ENCODE data around the gene TNS3.

TNS3 gene

DNA sequence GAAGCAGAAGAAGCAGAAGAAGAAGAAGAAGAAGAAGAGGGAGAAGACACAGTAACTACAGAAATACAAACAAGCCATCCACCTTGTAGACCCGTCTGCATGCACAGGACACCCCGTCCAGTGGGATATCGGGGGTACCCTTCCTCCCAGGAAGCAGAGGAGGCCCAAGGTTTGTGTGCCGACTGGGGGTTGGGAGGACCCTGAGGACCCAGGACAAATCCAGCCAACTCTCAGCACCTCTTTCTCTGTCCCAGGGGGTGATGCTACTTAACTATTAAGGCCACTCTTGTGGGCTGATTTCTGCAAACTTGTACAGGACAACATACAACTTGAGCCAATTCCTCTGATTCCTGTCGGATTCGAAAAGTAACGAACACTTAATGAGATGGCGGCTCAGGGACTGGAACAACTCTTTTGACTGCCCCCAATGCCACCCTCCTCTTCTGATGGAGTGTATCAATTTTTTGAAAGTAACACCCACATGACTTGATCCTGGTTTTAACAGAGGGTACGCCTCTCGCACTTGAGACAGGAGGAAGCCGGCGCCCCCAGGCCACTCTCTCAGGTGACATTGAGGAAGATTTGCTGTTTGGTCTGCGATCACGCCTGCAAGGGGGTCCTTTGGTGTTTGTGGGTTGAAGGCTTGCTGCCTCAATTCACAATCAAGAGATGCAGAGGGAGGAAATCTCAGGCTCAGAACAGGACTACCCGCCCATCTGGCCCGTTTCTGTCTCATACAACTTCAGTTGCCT lies 192.6 kb downstream of the TNS3 start:
- no peak for DNase-seq (ENCODE audit: insufficient read length, low spot score)
- no peak for FAIRE-seq
- TF ChIP-seq CTCF (IDR thresholded peaks at IDR 0.05; ENCODE audit: insufficient read depth, missing control alignments), result no peak

DNA sequence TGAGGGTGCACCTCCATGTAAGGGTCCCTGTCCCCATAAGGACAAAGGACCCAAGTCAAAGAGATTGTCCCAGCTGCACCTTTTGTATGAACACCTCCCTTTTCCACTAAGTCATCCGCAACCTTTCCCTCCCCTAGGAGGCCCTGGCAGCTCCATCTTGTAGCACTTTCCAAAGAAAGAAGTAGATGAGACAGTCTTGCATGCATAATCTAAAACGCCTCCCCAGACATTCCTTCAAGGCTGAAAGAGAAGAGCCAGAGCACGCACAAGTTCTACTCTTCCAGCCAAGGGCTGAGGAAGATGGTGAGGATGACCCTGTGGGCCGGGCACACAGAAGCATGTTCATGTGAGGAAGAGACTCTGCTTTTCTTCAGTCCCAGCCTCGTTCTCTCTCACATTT lies 194.4 kb downstream of the TNS3 start:
- DNase-seq (ENCODE audit: insufficient read length, low spot score) (no peak), FAIRE-seq (no peak)
- no peak for TF ChIP-seq CTCF (IDR thresholded peaks at IDR 0.05; ENCODE audit: insufficient read depth, missing control alignments)

DNA sequence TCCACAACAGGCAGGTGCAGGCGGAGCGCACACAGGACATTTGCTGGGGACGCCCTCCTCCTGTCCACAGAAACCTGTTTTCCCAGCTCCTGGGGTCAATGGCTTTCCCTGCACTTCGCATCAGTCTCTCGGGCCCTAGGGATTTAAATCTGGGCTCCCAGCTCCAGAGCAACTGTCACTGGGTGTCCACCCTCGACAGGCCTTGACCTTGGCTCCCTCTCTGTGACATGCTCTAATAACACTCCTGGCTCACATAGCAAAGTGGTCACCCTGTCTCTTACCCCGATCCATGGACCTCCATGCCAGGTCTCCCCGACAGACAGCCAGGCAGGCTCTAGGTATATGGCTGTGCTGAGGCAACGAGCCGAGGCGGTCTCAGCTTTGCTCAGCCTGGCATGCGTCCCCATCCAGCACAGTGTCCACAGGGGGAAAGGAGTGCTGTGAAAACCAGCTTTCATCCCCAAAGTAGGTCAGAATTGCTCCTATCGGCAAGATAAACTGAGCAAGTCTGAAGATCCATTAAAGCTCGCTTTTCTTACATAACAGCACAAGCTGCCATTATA lies 195.6 kb downstream of the TNS3 start:
- FAIRE-seq (no peak), DNase-seq (ENCODE audit: insufficient read length, low spot score) (no peak)
- TF ChIP-seq CTCF (IDR thresholded peaks at IDR 0.05; ENCODE audit: insufficient read depth, missing control alignments), result no peak

DNA sequence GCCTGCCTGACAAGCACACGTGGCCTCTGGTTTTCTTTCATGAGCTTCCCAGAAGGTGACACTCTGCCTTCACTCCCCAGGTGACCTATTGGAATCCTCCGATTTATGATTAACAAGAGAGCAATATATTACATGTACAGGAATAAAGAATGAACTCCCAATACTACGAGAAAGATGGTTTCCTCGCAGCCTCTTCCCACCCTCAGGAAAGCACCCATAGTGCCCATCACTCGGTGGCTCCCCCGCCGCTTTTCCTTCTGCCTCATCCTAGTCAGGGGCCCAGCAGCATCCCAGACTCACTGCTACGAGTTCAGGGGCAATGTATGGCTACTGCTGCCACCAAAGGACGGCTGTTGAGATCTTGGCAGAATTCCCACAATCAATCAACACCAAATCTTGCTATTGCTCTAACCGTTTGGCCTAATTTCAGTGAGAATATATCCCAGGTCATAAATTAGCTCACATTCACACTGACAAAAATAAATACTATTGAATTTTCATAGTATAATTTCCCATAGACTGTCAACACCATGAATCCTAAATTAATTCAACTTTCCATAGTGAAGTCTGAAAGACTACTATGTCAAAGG lies 196.3 kb downstream of the TNS3 start:
- no peak for DNase-seq (ENCODE audit: insufficient read length, low spot score)
- no peak for FAIRE-seq
- no peak for TF ChIP-seq CTCF (IDR thresholded peaks at IDR 0.05; ENCODE audit: insufficient read depth, missing control alignments)

DNA sequence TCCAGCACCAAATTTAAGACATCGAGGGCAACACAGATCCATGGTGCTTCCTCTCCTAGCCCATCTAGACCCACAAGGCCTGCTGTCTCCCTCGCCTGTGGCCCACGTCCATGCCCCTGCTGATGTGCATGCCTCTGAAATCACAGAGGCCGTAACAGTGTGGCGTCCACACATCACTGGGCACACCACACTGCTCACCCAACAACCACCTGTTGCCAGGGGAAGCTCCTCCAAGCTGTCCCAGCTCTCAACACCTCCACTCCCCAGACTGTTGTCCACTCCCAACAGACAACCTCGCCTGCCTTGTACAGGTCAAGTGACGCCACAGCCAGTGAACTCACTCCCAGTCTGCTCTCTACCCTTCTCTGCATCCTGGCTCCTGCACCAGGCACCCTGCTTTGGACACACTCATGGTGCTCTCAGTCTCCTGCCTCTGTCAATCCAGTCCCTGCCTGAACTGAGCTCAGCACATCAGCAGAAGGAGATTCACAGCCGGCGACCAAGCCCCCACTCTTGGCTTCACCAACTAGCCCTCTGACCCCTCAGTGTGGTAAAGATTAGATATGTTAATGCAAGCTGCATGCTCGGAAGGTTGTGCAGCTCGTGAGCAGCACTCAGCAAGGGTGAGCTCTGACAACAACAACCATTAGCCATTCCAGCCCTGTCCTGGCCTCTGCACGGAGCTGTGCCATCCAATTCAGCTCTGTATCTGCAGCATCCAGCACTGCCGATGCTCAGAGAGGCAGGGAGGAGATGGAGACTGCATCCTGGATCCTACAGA lies 197.0 kb downstream of the TNS3 start:
- TF ChIP-seq CTCF (IDR thresholded peaks at IDR 0.05; ENCODE audit: insufficient read depth, missing control alignments), result no peak
- FAIRE-seq (no peak), DNase-seq (ENCODE audit: insufficient read length, low spot score) (no peak)

- TF ChIP-seq CTCF (IDR thresholded peaks at IDR 0.05; ENCODE audit: insufficient read depth, missing control alignments), result no peak
- DNase-seq (ENCODE audit: insufficient read length, low spot score) (no peak), FAIRE-seq (no peak)
Observed at GRCh38 chr7:47383696-47384445, 198.0 kb downstream of the TNS3 start.

All from D721Med (cell line).